Astrocyte of the spinal cord (primary cell): Measurements from ENCODE around the gene TUBB.
A peak's percentile ranks its signal among the peaks of the same experiment; 100 is the strongest.

ENCODE experiments used
- DNase-seq: peaks from one replicate; pipeline ENCODE4 v3.0.0; 2011; ENCODE audit warnings: low read depth, low spot score
- H3K4me3 ChIP-seq: 2 replicates; pipeline ENCODE4 v1.5.1; 2011; ENCODE audit warnings: low read depth, mild to moderate bottlenecking, low read length, moderate library complexity
- CTCF ChIP-seq: IDR thresholded peaks from 2 replicates; pipeline ENCODE4 v1.5.1; 2012; ENCODE audit warnings: low read depth, mild to moderate bottlenecking, low read length, inconsistent platforms
- in situ Hi-C: cut with HindIII; loops from 2 replicates; pipeline ENCODE4 v1.10.0; 2017; ENCODE audit warnings: low sequenced_read_pairs

Gene TUBB

GRCh38 chr6:30732237-30732943 is 12.2 kb downstream of the TUBB start:
- no peak for TF ChIP-seq CTCF
- H3K4me3 ChIP-seq: no peak overlapping the region

GRCh38 chr6:30735668-30736314 is 15.6 kb downstream of the TUBB start:
- in situ Hi-C loops: no loop called here
- no peak for DNase-seq
- no peak overlapping the region for H3K4me3 ChIP-seq
- no peak for TF ChIP-seq CTCF

More at GRCh38 chr6:30732237-30732943, 12.2 kb downstream of the TUBB start:
- in situ Hi-C loops: no loop called here
- no peak for DNase-seq

- no peak for DNase-seq
- H3K4me3 ChIP-seq: no peak overlapping the region
- in situ Hi-C loops: no loop called here
- no peak for TF ChIP-seq CTCF
Observed at GRCh38 chr6:30738532-30738931, 18.4 kb downstream of the TUBB start.

- H3K4me3 ChIP-seq: no peak overlapping the region
- no peak for DNase-seq
- TF ChIP-seq CTCF: no peak
- in situ Hi-C loops: no loop called here
Observed at GRCh38 chr6:30740540-30740870, 20.4 kb downstream of the TUBB start.

GRCh38 chr6:30741063-30741779 is 21.1 kb downstream of the TUBB start:
- DNase-seq: no peak
- no peak for TF ChIP-seq CTCF
- H3K4me3 ChIP-seq: peak overlapping the region; percentile 68
- in situ Hi-C loops: no loop called here

GRCh38 chr6:30741789-30742315 is 21.7 kb downstream of the TUBB start:
- peak overlapping the region; percentile 68 for H3K4me3 ChIP-seq
- in situ Hi-C loops: no loop called here
- TF ChIP-seq CTCF: no peak
- DNase-seq: no peak
